HL-60/S4 treated with phorbol 12-myristate 13-acetate at 8.2 ng/mL for 4 days and 3 days (cell line): ENCODE results near the gene MEA1.
"Not testable (repeated sequence)": the region's sequence is repeated elsewhere in the genome, so short reads cannot be mapped to it uniquely, and the experiment has no call there.

ENCODE experiments used
- in situ Hi-C: fragments of 300-500 bp; cut with MboI; formaldehyde crosslinking; loops from 2 replicates; pipeline ENCODE4 v1.15.0; 2022; ENCODE audit warnings: low sequenced_read_pairs

MEA1 gene

DNA sequence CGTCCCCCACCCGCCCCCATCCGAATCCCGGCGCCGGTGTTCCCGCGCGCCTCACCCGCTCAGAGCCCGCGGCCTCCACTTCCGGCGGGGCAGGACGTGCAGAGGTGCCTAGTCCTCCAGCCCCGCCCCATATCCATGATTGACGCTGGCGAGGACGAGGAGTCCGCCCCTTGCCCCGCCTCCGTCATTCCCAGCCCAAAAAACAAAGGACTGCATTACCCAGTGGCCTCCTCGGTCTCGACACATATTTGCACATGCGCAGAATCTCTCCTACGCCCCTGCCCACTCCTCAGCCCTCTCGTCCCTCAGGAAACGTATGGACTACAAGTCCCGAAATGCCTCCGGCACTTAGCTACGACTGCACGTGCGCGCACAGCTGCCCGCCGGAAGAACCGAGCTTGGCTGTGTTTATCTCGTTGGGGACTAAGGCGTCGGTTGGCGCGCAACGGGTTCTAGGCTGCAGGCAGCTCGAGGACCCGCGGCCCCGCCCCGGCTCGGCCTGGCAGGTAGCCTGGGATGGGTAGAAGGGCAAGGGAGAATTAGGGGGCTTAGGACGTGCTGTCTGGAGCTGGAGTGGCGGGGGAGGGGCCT is at the start of gene MEA1, which contains the start of gene KLHDC3:
MEA1 (minus strand) TSS at position 104 of the 591 bp plus-strand sequence. CDS start 133 bp downstream, outside the sequence.
KLHDC3 (plus strand) TSS at position 407 of the 591 bp plus-strand sequence. CDS start 2,944 bp downstream, outside the sequence.
- in situ Hi-C loops = no loop called here

DNA sequence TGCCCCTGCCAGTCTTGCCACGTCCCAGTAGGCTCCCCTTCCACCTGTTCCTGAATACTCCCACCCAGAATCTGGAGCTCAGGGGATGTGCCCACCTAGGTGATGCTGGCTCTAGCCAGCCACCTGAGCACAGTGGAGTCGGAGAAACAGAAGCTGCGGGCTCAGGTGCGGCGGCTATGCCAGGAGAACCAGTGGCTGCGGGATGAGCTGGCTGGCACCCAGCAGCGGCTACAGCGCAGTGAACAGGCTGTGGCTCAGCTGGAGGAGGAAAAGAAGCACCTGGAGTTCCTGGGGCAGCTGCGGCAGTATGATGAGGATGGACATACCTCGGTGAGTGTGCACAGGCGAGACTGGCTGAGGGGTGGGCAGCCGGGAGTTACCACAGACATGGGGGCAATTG is 49.1 kb upstream of the MEA1 start:
- in situ Hi-C loops = loop anchor here (10.0 kb wide), 1 partner anchor 82 kb away; no protein-coding TSS in a partner anchor

DNA sequence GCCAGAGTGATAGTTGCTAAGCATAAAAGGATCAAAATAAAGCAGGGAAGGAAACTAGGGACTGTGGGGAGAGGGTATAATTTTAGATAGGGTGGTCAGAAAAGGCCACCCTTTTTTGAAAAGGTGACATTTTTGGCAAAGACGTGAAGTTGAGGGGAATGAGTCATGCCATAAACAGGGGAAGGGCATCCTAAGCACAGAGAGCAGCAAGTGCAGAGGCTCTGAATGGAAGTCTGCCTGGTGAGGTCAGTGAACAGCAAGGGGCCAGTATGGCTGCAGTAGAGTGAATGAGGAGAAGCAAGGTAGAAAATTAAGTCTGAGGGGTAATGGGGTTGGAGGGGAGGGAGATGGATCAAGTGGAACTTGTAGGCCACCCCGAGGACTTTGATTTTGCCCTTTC is 48.1 kb upstream of the MEA1 start:
- in situ Hi-C loops = loop anchor here (10.0 kb wide), 1 partner anchor 83 kb away; no protein-coding TSS in a partner anchor

DNA sequence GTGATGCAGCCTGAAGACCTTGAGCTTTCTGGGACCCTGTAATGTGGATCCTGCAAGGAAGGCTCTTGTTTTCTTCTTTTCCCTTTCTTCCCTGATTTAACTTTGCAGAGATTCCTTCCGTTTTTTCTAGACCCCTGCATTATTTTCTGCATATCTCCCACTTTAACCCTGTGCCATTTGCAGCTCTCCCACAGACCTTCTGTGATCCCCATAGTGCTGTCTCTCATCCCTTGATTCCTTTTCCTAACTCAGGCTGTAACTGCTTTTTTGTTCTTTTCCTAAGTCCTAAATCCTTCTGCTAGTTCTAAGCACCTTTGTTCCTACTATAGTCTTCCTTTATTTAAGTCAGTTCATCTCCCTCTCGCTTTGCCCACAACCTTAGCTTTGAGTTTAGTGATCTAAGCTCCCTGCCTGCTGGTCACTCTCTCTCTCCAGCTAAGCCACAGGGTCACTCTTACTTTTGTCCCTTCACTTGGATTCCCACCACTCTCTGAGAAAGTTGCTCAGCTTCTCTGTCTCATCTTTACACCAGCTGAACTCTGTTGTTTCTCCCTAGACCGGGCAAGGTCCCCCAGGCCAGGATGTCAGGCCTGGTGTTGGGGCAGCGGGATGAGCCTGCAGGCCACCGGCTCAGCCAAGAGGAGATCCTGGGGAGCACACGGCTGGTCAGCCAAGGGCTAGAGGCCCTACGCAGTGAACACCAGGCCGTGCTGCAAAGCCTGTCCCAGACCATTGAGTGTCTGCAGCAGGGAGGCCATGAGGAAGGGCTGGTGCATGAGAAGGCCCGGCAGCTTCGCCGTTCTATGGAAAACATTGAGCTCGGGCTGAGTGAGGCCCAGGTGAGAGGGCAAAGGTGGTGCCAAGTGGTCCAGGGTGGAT is 47.2 kb upstream of the MEA1 start:
- in situ Hi-C loops = loop anchor here (10.0 kb wide), 1 partner anchor 84 kb away; no protein-coding TSS in a partner anchor

DNA sequence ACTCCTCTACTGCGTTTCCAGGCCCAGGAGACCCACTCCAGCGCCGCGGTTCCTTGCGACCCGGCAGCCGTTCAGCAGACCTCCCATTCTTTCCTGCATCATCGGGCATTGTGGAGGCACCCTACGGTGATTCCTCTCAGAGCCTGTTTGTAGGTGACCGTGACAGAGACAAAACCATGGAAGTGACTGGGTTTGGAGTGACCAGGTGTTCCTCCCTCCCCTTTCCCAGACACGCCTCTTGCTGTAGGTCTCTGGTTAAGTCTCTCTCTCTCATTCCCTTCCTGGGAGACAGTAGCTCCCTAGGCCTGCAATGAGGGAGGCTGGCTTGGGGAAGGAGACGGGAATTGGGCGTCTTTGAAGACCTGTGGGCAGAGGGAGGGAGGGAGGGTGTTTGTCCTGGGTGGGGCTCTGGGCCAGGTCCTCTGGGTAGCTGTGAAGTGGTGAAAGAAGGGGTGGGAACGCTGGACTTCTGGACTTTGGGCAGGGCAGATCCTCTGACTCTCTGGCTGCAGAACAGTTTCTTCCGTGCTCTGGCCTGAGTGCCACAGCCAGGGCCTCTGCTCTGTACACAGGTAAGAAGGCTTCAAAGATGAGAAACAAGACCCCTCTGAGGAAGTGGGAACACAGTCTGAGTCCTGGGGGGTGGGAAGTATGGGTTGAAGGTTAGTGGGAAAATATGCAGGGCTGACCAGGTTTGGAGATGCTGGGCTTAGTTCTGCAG is 46.4 kb upstream of the MEA1 start:
- in situ Hi-C loops = loop anchor here (10.0 kb wide), 1 partner anchor 85 kb away; no protein-coding TSS in a partner anchor

DNA sequence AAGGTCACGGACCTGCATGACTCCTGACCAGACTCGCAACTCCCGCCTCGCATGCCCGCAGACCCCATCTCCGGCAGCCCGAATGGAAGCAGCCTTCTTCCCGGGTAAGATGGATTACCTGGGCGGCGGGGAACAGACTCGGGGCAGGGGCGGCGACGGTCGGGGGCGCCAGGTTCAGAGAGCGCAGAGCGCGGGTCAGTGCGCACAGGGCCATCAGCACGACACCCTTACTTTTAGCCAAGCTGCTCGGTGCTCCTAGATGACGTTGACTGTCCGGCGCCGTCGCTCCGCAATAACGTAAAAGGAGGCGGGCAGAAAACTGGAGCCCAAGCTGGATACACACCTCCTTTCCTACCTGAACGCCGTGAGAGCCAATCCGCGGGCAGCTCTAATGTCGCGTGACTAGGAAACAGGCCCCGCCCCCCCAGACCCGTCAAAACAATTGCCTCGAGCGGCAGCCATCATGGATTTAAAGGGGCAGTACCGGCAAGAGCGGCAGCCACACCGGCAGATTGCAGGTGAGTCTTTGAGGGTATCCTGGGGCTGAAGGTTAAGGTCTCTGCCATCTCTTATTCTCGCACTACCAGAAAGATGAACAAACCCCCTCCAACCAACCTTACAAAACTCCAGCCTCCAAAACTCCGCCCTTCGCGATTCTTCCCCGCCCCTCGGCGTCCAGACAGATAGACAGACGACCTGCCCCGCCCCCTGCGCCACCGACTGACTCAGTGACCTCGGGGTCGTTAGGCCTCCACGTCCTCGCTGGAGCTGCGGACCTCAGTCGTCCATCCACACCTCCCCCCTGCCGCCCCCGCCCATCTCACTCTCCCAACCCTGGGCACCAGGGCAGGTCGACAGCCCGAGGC is 45.7 kb upstream of the MEA1 start, which contains the start of the genes KLC4 and MRPL2:
KLC4 (plus strand) TSS at position 464 of the 866 bp plus-strand sequence. CDS start 1,705 bp downstream, outside the sequence.
MRPL2 (minus strand) TSS at position 267 of the 866 bp plus-strand sequence; CDS start at position 214, 53 bp downstream.
- in situ Hi-C loops = loop anchor here (10.0 kb wide), 1 partner anchor 85 kb away; no protein-coding TSS in a partner anchor

DNA sequence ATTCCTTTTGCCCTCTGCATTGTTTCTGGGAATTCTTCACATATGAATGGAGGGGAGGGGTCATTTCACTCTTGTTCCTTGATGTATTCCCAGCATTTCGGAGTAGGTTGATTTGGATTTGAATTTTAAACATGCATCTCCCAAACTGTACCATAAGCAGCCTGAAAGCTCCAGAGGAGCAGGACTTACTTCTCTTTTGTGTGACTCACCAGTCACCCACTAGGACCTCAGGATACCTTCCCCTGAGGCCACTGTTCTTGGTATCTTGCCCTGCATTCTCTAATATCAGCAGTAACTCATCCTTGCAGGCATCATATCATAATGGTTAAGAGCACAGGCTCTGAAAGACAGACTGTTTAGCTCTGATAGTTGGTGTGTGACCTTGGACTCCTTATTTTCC is 44.8 kb upstream of the MEA1 start:
- in situ Hi-C loops = no loop called here

DNA sequence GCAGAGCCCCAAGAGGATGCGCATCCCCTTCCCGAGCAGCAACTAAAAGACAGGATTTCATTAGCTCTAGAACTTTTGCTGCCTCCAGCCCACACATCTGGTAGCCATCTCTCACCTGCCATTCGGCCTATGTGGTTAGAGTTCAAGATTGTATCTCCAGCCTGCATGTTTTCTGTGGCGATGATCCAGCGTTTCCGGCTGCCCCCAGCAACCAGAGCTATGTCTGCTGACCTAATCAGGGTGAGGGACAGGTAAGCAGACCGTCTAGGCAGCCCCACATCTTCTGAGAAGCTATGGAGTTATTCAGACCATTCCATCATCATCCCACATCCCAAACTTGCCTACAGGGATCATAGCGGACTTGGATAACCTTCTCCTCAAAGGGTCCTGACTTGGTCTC is 42.2 kb upstream of the MEA1 start:
- in situ Hi-C loops = no loop called here

DNA sequence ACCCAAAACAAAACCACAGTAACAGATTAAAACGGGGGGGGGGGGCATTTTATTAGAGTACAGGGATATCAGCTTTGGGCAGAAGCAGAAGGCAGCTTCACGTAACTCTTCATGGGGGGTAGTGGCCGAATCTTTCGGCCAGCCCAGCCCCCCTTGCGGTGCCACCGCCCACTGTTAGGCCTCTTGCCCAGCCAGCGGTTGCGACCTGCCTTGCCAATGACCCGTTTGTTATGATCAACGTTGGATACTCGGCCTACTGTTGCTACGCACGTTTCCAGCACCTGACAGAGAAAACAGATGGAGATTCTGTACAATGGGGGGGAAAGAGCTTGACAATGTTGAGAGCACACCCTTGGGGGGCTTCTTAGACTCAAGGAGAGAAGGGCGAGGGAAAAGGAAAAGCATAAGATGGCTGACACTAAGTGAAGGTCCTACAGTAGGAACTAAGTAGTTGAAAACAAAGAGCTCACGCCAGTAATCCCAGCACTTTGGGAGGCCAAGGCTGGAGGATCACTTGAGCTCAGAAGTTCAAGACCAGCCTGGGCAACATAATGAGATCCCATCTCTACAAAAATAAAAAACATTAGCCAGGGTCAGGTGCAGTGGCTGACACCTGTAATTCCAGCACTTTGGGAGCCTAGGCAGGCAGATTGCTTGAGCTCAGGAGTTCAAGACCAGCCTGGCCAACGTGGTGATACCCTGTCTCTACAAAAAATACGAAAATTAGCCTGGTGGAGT is 40.6 kb upstream of the MEA1 start:
- in situ Hi-C loops = no loop called here

DNA sequence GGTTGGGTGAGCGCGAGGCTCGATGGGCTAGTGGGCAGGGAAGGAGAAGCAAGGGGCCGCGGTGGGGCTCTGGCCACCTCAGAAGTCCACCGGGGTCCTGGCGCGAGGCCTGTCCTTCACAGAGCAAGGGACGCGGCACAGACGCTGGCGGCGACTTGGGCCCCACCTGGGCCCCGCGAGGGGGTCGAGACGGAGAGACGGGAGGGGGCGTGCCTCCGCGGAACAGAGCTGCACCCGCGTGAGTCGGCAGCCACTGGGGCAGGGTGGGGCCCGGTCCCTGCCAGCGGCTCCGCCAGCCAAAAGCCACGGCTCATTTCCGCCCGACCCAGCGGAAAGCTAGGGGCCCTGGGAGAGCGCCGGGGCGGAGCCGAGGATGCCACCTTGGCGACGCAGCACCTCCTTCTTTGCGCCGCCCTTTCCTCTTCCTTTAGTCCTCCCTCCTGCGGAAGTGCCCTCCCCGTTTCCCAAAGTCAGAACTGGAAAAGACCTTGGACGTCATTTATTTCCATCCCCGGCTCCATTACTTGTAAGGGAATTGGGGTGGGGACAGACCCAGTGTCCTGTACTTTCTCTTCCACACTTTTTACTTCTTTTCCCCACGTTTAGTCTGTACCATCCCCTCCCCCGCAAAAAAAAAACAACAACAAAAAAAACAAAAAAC is 39.9 kb upstream of the MEA1 start, which contains the start of gene CUL7:
CUL7 (minus strand) TSS at position 307 of the 661 bp plus-strand sequence. CDS start 1,063 bp downstream, outside the sequence.
- in situ Hi-C loops = no loop called here

DNA sequence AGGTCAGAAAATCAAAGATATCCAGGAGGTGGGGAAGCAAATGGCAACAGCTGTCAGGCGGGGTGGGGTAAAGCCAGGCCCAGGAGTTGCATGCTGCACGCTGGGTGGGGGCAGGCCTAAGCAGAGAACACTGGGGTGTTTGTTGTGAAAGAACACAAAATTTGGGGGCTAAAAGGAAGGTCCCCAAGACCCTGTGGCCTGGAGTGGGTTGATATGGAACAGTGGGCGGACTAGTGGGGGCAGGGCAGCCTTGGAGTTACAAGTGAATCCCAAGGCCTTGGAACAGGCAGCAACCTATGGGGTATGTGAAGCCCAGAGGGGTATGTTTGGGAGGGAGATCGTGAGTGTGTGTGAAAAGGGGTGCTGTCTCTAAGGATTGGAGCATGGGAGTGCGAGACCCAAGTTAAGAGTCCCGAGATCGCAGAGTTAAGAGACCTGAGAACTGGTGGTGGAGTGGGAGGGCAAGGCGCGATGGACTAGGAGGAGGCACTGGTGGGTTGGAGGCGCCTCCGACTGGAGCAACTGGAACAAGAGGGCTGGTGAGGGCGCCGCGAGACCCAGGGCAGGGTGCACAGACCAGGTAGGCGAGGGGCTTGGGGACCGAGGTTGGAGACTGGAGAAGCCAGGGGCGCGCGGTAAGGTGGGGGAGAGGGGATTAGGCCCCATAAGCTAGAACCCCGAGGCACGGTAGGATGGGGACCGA is 39.2 kb upstream of the MEA1 start:
- in situ Hi-C loops = no loop called here

DNA sequence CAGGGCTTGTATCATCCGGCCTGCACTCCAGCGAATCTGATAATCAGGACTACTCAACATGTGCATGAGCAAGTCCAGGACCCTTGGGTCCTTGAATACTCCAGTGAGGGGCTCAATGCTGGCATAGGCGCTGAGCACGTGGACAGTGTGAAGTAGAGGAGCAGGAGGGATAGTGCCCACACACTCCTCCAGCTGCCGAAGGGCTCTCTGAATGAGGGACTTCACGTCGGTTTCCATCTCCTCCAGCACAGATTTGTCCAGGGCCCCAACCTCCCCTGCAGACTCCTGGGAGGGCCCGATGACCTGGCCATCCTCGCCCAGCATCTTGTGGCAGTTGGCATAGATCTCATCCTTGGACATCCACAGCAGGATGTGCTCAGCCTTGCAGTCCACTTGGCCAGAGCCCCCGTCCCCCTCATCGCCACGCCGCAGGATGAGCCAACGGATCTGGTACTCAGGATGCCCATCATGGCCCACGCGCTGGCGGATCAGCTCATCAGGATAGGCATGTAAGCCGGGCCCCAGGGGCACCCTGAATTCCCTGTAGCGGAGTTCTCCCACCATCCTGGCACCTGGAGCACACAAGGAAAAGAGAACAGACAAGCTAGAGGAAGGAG is 38.6 kb upstream of the MEA1 start:
- in situ Hi-C loops = no loop called here

DNA sequence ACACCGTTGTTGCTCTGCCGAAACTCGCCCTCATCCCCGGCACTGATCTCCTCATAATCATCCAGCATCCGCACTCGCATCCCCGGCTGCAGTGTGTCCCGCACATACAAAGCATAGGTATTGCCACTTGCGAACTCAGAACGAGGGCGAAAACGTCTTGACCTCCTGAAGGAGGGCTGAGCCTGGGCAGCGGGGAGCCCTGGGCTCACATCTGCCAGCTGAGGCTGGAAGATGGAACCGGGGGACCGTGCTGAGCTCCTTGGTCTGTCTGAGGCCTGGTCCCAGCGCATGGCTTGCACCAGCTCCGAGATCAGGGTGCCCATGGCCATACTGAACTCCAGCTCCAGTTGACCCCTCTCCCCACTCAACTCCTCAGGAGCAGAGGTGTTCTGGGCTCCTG is 37.2 kb upstream of the MEA1 start:
- in situ Hi-C loops = no loop called here

DNA sequence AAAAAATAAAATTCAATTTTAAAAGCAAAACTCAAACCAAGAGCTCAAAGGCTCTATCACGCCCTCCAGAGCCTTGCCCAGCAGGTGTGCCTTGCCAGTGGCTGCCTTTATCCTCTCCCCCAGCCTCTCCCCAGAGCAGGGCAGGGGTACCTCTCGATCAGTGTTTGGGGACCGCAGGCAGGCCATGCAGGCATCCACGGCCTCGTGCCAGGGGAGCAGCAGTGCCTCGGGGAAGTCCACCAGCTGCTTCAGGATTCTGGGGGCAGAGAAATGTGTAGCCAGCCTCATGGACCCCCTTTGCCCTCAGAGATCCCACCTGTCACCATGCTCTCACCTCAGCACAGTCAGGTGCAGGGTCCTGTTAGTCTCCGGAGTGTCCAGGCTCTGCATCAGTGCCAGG is 34.3 kb upstream of the MEA1 start:
- in situ Hi-C loops = no loop called here

DNA sequence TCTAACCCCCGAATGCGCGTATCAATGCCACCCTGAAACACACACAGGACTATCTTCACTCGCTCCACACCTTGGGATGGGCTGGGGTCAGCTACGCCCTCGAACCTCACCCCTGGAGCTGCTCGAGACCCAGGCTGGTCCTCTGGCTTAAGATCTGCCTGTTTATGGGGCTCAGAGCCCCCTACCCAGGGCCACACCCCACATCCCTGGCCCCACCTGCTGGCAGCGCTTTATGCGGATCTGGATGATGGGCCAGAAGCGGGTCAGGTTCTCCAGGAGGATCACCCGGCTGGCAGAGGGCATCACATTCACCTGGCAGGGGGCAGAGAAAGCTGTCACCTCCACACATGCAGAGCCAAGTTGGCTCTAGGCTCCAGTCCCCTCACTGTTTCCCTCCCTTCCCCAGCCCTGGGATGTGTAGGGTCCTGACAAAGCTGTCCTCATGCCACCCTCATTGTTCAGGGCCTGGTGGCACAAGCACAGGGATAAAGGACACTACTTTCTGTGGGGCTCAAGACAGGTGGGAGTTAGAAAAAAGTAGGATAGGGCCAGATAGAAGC is 31.7 kb upstream of the MEA1 start:
- in situ Hi-C loops = no loop called here

DNA sequence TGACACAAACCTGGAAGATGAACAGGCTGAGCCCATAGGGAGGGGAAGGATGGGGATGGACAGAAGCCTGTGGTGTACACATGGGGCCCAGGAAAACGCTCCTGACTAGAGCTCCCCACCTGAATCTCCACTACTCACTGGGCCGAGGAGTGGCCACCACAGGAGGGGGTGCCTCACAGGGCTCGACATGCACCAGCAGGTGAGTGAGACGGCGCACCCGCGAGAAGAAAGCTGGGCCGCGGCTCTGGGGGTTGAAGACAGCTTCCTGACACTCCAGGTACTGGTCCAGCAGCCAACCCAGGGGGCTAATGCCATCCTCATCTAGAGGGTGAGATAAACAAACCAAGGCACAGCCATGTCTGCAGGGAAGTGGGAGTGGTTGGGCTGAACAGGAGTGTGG is 29.6 kb upstream of the MEA1 start:
- in situ Hi-C loops = no loop called here

DNA sequence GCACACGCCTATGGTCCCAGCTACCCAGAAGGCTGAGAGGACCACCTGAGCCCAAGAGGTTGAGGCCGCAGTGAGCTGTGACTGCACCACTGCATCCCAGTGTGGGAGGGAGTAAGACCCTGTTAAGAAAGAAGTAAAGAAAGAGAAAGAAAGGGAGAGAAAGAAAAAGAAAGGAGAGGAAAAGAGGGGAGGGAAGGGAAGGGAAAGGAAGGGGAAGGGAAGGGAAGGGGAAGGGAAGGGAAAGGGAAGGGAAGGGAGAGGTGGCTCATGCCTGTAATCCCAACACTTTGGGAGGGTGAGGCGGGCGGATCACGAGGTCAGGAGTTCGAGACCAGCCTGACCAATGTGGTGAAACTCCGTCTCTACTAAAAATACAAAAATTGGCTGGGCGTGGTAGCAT is 27.7 kb upstream of the MEA1 start:
- in situ Hi-C loops = not testable (repeated sequence)
